Esophagus squamous epithelium (tissue), 5 donors: ENCODE results near the gene HS2ST1. TPM values are rescaled to one million over a fixed set of nuclear protein-coding genes. Genes with fewer than 3 reads are reported as not detected.
"Not testable (repeated sequence)": the region's sequence is repeated elsewhere in the genome, so short reads cannot be mapped to it uniquely, and the experiment has no call there.

ENCODE experiments used
- DNase-seq: peaks from one replicate; lab custom pipeline; 2025; lab: John Stamatoyannopoulos, UW
- H3K27ac ChIP-seq, 4 donors: fragments of 200-600 bp; sonication (generic); one replicate each; pipeline ENCODE4 v1.5.1; 2016 to 2019; ENCODE audit warnings: mild to moderate bottlenecking in 1 of 4
- H3K27me3 ChIP-seq, 4 donors: fragments of 200-600 bp; sonication (generic); 1 replicate in 3 of 4; 2 replicates in 1 of 4; pipeline versions ENCODE4 v1.5.1 to v1.6.0; 2017 to 2021; ENCODE audit warnings: antibody characterized with exemption in 1 of 4
- H3K36me3 ChIP-seq, 3 donors: fragments of 200-600 bp; sonication (generic); one replicate each; pipeline ENCODE4 v1.5.1; 2016 to 2019
- H3K4me1 ChIP-seq, 3 donors: fragments of 200-600 bp; sonication (generic); one replicate each; pipeline ENCODE4 v1.5.1; 2017 to 2019
- H3K4me3 ChIP-seq, 4 donors: fragments of 200-600 bp; sonication (generic); 1 replicate in 3 of 4; 2 replicates in 1 of 4; pipeline ENCODE4 v1.5.1; 2016 to 2019; ENCODE audit warnings: mild to moderate bottlenecking in 2 of 4, moderate library complexity in 1 of 4
- H3K9me3 ChIP-seq, 3 donors: fragments of 200-600 bp; sonication (generic); one replicate each; pipeline ENCODE4 v1.5.1; 2016 to 2019
- CTCF ChIP-seq, 6 experiments: fragments of 450-650 bp in 4 of 6; fragments of 200-600 bp in 2 of 6; sonication (generic) in 2 of 6; IDR thresholded peaks; one replicate each; pipeline ENCODE4 v1.5.1; 2016 to 2019; ENCODE audit warnings: antibody characterized with exemption in 6 of 6, mild to moderate bottlenecking in 4 of 6, moderate library complexity in 4 of 6
- POLR2A ChIP-seq, 4 donors: fragments of 450-650 bp; IDR thresholded peaks; one replicate each; pipeline ENCODE4 v1.6.1; 2017; ENCODE audit warnings: antibody characterized with exemption in 4 of 4, mild to moderate bottlenecking in 4 of 4, moderate library complexity in 3 of 4
- WGBS, 2 donors: methylation state at CpG; one replicate each; pipeline ENCODE4 v1.1.5; 2018; 5-methylcytosine and 5-hydroxymethylcytosine counted together
- intact Hi-C: fragments of 100-400 bp; cut with DNase I; formaldehyde crosslinking; loops from one replicate; pipeline ENCODE4 v1.15.0; 2022
- total RNA-seq, 4 donors: library from RNA; depleted of rRNA; stranded (reverse); fragments of >200 nt; gene quantifications; one replicate each; pipeline ENCODE4 v1.1.0, GENCODE V29; 2016
- donor health status: DM: yes; HTN: yes; CAD: no.

The HS2ST1 gene
- total RNA-seq, 4 donors from 2014 or later: 5.3 to 10.5 (median 9.1) TPM

- no peak for DNase-seq
- peaks cover 0 to 9% (median 0%) of the 10 kb centered on the region in 3 donors for H3K4me1 ChIP-seq
- 87 to 95% methylated on average over 3 of the region's 3 CpGs for WGBS, 2 donors
- peaks cover 0 to 27% (median 0%) of the 10 kb centered on the region in 3 donors for H3K36me3 ChIP-seq
- H3K27ac ChIP-seq: no peak overlapping the region
- no peak overlapping the region for H3K4me3 ChIP-seq
- intact Hi-C loops: no loop called here
- H3K27me3 ChIP-seq: no peaks in the 10 kb centered on the region
- no peak for TF ChIP-seq POLR2A (IDR thresholded peaks at IDR 0.05)
- no peaks in the 10 kb centered on the region for H3K9me3 ChIP-seq
Observed at GRCh38 chr1:86871001-86871400, 43.4 kb upstream of the HS2ST1 start.

GRCh38 chr1:86872086-86872485 is 42.3 kb upstream of the HS2ST1 start:
- no peak for DNase-seq
- no peaks in the 10 kb centered on the region for H3K9me3 ChIP-seq
- TF ChIP-seq POLR2A (IDR thresholded peaks at IDR 0.05) (no peak), CTCF (IDR thresholded peaks at IDR 0.05) (no peak)
- H3K27me3 ChIP-seq: no peaks in the 10 kb centered on the region
- H3K36me3 ChIP-seq: peaks cover 0 to 38% (median 0%) of the 10 kb centered on the region in 3 donors
- 78 to 89% methylated on average over 8 of the region's 8 CpGs for WGBS, 2 donors
- H3K4me1 ChIP-seq: peaks cover 0 to 9% (median 0%) of the 10 kb centered on the region in 3 donors
- no peak overlapping the region for H3K4me3 ChIP-seq
- H3K27ac ChIP-seq: no peak overlapping the region
- intact Hi-C loops: no loop called here

GRCh38 chr1:86875722-86876121 is 38.7 kb upstream of the HS2ST1 start:
- DNase-seq: no peak
- Histone ChIP-seq H3K4me1 (no peaks in the 10 kb centered on the region), H3K27me3 (no peaks in the 10 kb centered on the region), H3K9me3 (no peaks in the 10 kb centered on the region), H3K27ac (no peak overlapping the region), H3K4me3 (no peak overlapping the region), H3K36me3 (peaks cover 0 to 70% (median 5%) of the 10 kb centered on the region in 3 donors)
- intact Hi-C loops: no loop called here
- TF ChIP-seq CTCF (IDR thresholded peaks at IDR 0.05) (no peak), POLR2A (IDR thresholded peaks at IDR 0.05) (no peak)
- 87 to 88% methylated on average over 1 of the region's 1 CpG for WGBS, 2 donors

- no peak overlapping the region for H3K4me3 ChIP-seq
- H3K36me3 ChIP-seq: peaks cover 0 to 5% (median 0%) of the 10 kb centered on the region in 3 donors
- H3K9me3 ChIP-seq: no peaks in the 10 kb centered on the region
- no peaks in the 10 kb centered on the region for H3K4me1 ChIP-seq
- H3K27ac ChIP-seq: no peak overlapping the region
- intact Hi-C loops: no loop called here
- no peaks in the 10 kb centered on the region for H3K27me3 ChIP-seq
- WGBS, 2 donors: 94 to 100% methylated on average over 5 of the region's 5 CpGs
- TF ChIP-seq POLR2A (IDR thresholded peaks at IDR 0.05): no peak
- TF ChIP-seq CTCF (IDR thresholded peaks at IDR 0.05): no peak
- no peak for DNase-seq
Observed at GRCh38 chr1:86887479-86888162, 26.8 kb upstream of the HS2ST1 start.

GRCh38 chr1:86888327-86888726 is 26.1 kb upstream of the HS2ST1 start:
- DNase-seq: no peak
- Histone ChIP-seq H3K27me3 (no peaks in the 10 kb centered on the region), H3K4me3 (no peak overlapping the region), H3K9me3 (no peaks in the 10 kb centered on the region), H3K36me3 (peaks cover 0 to 5% (median 0%) of the 10 kb centered on the region in 3 donors), H3K27ac (no peak overlapping the region), H3K4me1 (no peaks in the 10 kb centered on the region)
- WGBS, 2 donors: 95 to 96% methylated on average over 5 of the region's 5 CpGs
- TF ChIP-seq CTCF (IDR thresholded peaks at IDR 0.05): no peak
- intact Hi-C loops: no loop called here

GRCh38 chr1:86899401-86899800 is 15.0 kb upstream of the HS2ST1 start:
- peaks cover 0 to 59% (median 0%) of the 10 kb centered on the region in 3 donors for H3K36me3 ChIP-seq
- H3K27me3 ChIP-seq, H3K27ac ChIP-seq, intact Hi-C loops, H3K4me1 ChIP-seq, H3K4me3 ChIP-seq, DNase-seq, H3K9me3 ChIP-seq: not testable (repeated sequence)
- no CpG with 5 or more reads among the region's 33 CpGs for WGBS, 2 donors
